Esophagus (tissue), 2 donors: ENCODE measurements around the gene PKP3. TPM values are rescaled to one million over a fixed set of nuclear protein-coding genes. Genes with fewer than 3 reads are reported as not detected.
A peak's percentile ranks its signal among the peaks of the same experiment; 100 is the strongest.

Source experiments
- H3K27ac ChIP-seq, 2 donors: one replicate each; pipeline ENCODE4 v1.5.1; 2013; ENCODE audit warnings: low read depth in 2 of 2, mild to moderate bottlenecking in 2 of 2, inconsistent platforms in 1 of 2, low read length in 1 of 2, moderate library complexity in 1 of 2
- H3K27me3 ChIP-seq, 2 donors: one replicate each; pipeline ENCODE4 v1.6.1; 2013; ENCODE audit warnings: low read length in 2 of 2, control low read depth in 1 of 2, mild to moderate bottlenecking in 1 of 2; ENCODE audit not compliant: insufficient read depth in 2 of 2, control insufficient read depth in 1 of 2
- H3K36me3 ChIP-seq, 2 donors: one replicate each; pipeline ENCODE4 v1.6.1; 2013; ENCODE audit warnings: low read length in 1 of 2; ENCODE audit not compliant: control insufficient read depth in 2 of 2, insufficient read depth in 2 of 2
- H3K4me1 ChIP-seq, 2 donors: one replicate each; pipeline ENCODE4 v1.6.1; 2013; ENCODE audit warnings: low read length in 1 of 2; ENCODE audit not compliant: control insufficient read depth in 2 of 2, insufficient read depth in 2 of 2
- H3K4me3 ChIP-seq, 2 donors: one replicate each; pipeline ENCODE4 v1.5.1; 2013; ENCODE audit warnings: low read length in 2 of 2, mild to moderate bottlenecking in 2 of 2, low read depth in 1 of 2, moderate library complexity in 1 of 2
- H3K9me3 ChIP-seq, 2 donors: one replicate each; pipeline ENCODE4 v1.6.1; 2013; ENCODE audit warnings: mild to moderate bottlenecking in 2 of 2, low read depth in 1 of 2, low read length in 1 of 2, moderate library complexity in 1 of 2; ENCODE audit not compliant: control insufficient read depth in 2 of 2, insufficient read depth in 1 of 2
- whole genome bisulfite sequencing, 2 donors: extraction: QIAGEN DNeasy Blood & Tissue Kit; methylation state at CpG; one replicate each; pipeline ENCODE4 v1.1.7; 2013; 5-methylcytosine and 5-hydroxymethylcytosine counted together
- polyA plus RNA-seq, 2 donors: library from polyadenylated mRNA; stranded (reverse); fragments of 200-250 nt; gene quantifications; one replicate each; pipeline ENCODE4 v1.2.3, GENCODE V29; 2013
- donor health status: healthy with polysubstance abuse.
- donor health status: Bipolar disorder and iron deficiency.

Gene PKP3
- polyA plus RNA-seq, 2 donors, result 332 to 353 TPM

- no peaks in the 10 kb centered on the region for H3K36me3 ChIP-seq
- no peak overlapping the region for H3K4me3 ChIP-seq
- 22 to 28% methylated on average over 16 of the region's 16 CpGs for WGBS, 2 donors
Observed at GRCh38 chr11:353179-353873, 40.7 kb upstream of the PKP3 start.

GRCh38 chr11:355581-356458 is 38.2 kb upstream of the PKP3 start:
- Histone ChIP-seq H3K27ac (peak overlapping the region; percentile 95 to 99), H3K4me1 (peaks cover 2 to 18% of the 10 kb centered on the region in 2 donors), H3K27me3 (no peaks in the 10 kb centered on the region), H3K36me3 (no peaks in the 10 kb centered on the region), H3K4me3 (peak overlapping the region; percentile 35 to 37), H3K9me3 (peaks cover 0 to 4% of the 10 kb centered on the region in 2 donors)
- WGBS, 2 donors, result 2 to 6% methylated on average over 49 to 76 of the region's 76 CpGs

More at GRCh38 chr11:353179-353873, 40.7 kb upstream of the PKP3 start:
- Histone ChIP-seq H3K27me3 (no peaks in the 10 kb centered on the region), H3K27ac (peak overlapping the region; percentile 26 to 83), H3K4me1 (peaks cover 2 to 18% of the 10 kb centered on the region in 2 donors), H3K9me3 (no peaks in the 10 kb centered on the region)

- H3K27me3 ChIP-seq, result no peaks in the 10 kb centered on the region
- H3K9me3 ChIP-seq, result peaks cover 0 to 8% of the 10 kb centered on the region in 2 donors
- 76 to 83% methylated on average over 6 of the region's 6 CpGs for WGBS, 2 donors
- H3K27ac ChIP-seq, result no peak overlapping the region
- no peaks in the 10 kb centered on the region for H3K36me3 ChIP-seq
- peaks cover 2 to 16% of the 10 kb centered on the region in 2 donors for H3K4me1 ChIP-seq
- no peak overlapping the region for H3K4me3 ChIP-seq
Observed at GRCh38 chr11:356610-357009, 37.4 kb upstream of the PKP3 start.

- Histone ChIP-seq H3K27me3 (no peaks in the 10 kb centered on the region), H3K27ac (no peak overlapping the region), H3K4me1 (peaks cover 2 to 16% of the 10 kb centered on the region in 2 donors), H3K4me3 (no peak overlapping the region), H3K36me3 (no peaks in the 10 kb centered on the region), H3K9me3 (peaks cover 0 to 8% of the 10 kb centered on the region in 2 donors)
- WGBS, 2 donors, result 85 to 93% methylated on average over 4 of the region's 4 CpGs
Observed at GRCh38 chr11:357582-357981, 36.4 kb upstream of the PKP3 start.

DNA sequence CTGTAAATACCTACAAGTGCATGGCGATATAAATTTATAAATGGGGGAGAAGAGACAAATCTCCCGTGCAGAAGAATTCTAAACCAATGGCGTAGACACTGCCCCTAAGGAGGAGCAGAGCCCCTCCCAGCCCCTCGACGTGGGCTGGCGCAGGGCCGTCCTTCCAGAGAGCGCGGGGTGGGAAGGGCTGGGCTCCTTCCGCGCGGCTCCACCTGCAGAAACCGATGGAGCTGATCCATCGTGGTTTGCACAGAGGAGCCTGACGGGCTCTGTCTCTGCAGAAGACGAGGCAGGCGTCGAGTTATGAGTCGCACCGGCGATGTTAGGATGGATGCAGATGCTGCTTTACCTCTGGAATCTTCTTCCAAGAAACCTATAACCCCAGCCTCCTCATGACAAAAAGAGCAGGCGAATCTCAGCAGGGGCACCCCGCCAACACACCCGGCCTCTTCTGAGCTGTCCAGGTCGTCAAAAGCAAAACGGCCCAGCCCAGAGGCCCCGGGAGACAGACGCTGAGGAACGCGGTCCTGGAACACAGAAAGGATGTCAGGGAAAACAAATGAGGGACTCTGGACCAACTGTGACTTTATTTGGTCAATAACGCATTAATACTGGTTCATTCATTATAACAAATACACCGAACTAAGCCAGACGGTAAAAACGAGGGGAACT is 35.7 kb upstream of the PKP3 start:
- Histone ChIP-seq H3K9me3 (peaks cover 0 to 8% of the 10 kb centered on the region in 2 donors), H3K4me3 (no peak overlapping the region), H3K4me1 (peaks cover 2 to 16% of the 10 kb centered on the region in 2 donors), H3K27me3 (no peaks in the 10 kb centered on the region), H3K36me3 (no peaks in the 10 kb centered on the region), H3K27ac (no peak overlapping the region)
- WGBS, 2 donors, result 42 to 51% methylated on average over 34 of the region's 34 CpGs

GRCh38 chr11:359181-359714 is 34.8 kb upstream of the PKP3 start:
- H3K4me1 ChIP-seq, result peaks cover 2 to 16% of the 10 kb centered on the region in 2 donors
- no peak overlapping the region for H3K4me3 ChIP-seq
- peaks cover 0 to 8% of the 10 kb centered on the region in 2 donors for H3K9me3 ChIP-seq
- no peaks in the 10 kb centered on the region for H3K36me3 ChIP-seq
- 70 to 76% methylated on average over 5 of the region's 5 CpGs for WGBS, 2 donors
- no peak overlapping the region for H3K27ac ChIP-seq
- no peaks in the 10 kb centered on the region for H3K27me3 ChIP-seq

DNA sequence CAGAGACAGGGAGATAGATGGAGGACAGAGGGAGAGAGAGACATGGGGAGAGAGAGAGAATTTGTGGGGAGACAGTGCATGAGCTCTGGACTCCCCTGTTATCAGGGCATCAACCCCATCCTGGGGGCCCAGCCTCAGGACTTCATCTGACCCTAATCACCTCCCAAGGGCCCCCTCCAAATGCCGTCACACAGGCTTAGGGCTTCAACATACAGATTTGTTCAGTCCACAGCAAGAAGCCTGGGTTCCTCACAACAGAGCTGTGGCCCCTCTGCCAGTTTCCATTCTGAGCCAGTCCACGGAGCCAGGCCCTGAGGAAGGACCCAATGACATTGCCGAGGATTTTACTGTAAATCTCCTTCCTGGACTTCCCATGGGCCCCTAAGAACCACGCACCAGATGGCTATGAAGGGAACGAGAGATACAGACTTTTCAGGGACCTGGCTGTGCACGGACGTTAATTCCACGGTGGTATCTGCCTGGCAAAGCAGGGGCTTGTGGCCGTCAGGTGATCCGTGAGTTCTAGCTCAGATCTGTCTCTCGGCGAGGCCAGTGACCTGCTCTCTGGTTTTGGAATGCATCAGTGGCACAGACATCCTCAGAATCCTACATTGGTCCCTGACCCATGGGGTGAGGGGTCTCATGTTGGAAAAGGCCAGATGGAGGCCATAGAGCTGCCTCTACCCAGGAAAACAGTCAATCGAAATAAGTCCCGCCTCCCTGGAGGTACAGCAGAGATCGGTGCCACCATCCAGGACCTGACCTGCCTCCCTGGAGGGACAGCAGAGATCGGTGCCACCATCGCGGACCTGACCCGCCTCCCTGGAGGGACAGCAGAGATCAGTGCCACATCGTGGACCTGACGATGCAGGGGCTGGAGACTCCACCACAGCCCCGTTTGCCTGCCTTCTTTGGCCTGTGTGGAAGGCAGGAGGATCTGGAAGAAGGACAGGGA is 33.4 kb upstream of the PKP3 start:
- peaks cover 2 to 13% of the 10 kb centered on the region in 2 donors for H3K4me1 ChIP-seq
- peaks cover 0 to 8% of the 10 kb centered on the region in 2 donors for H3K9me3 ChIP-seq
- no peak overlapping the region for H3K4me3 ChIP-seq
- no peaks in the 10 kb centered on the region for H3K27me3 ChIP-seq
- 84 to 90% methylated on average over 22 of the region's 22 CpGs for WGBS, 2 donors
- no peak overlapping the region for H3K27ac ChIP-seq
- no peaks in the 10 kb centered on the region for H3K36me3 ChIP-seq

- WGBS, 2 donors, result 77 to 79% methylated on average over 27 to 36 of the region's 36 CpGs
- Histone ChIP-seq H3K4me3 (no peak overlapping the region), H3K4me1 (peaks cover 2 to 3% of the 10 kb centered on the region in 2 donors), H3K27me3 (no peaks in the 10 kb centered on the region), H3K9me3 (peaks cover 0 to 8% of the 10 kb centered on the region in 2 donors), H3K27ac (no peak overlapping the region), H3K36me3 (no peaks in the 10 kb centered on the region)
Observed at GRCh38 chr11:362642-363442, 31.2 kb upstream of the PKP3 start.
